Naive thymus-derived CD4-positive, alpha-beta T cell (primary cell): ENCODE data around the gene ADD3. TPM values are rescaled to one million over a fixed set of nuclear protein-coding genes. Genes with fewer than 3 reads are reported as not detected.
A peak's percentile ranks its signal among the peaks of the same experiment; 100 is the strongest.

Experiments
- ATAC-seq: fragments of 150-1000 bp; cut with Tn5 transposase; 2 replicates; pipeline ENCODE4 v1.10.0; 2021; ENCODE audit warnings: mild to moderate bottlenecking, moderate library complexity
- CTCF ChIA-PET: fragments of 350-600 bp; sonication (Branson Sonifier 250); formaldehyde crosslinking; loops from one replicate; lab custom pipeline; 2021; ENCODE audit warnings: antibody characterized with exemption; lab: Charles Lee
- POLR2A ChIA-PET: fragments of 350-600 bp; sonication (Branson Sonifier 250); formaldehyde crosslinking; loops from one replicate; lab custom pipeline; 2021; ENCODE audit warnings: antibody characterized with exemption, inconsistent platforms; lab: Charles Lee
- DNase-seq, 9 donors: peaks; one replicate each; pipeline versions ENCODE4 v3.0.0 to v3.0.0-alpha.2; 2020 to 2022; ENCODE audit warnings: mixed read lengths in 1 of 9
- H3K27ac ChIP-seq: one replicate; pipeline ENCODE4 v1.7.0; 2013; ENCODE audit warnings: mild to moderate bottlenecking, low read depth, low read length, moderate library complexity
- H3K27me3 ChIP-seq, 2 donors: one replicate each; pipeline ENCODE4 v1.7.0; 2013; ENCODE audit warnings: low read length in 2 of 2, mild to moderate bottlenecking in 2 of 2, moderate library complexity in 2 of 2; ENCODE audit not compliant: control insufficient read depth in 2 of 2, insufficient read depth in 2 of 2
- H3K36me3 ChIP-seq, 3 experiments: 1 replicate in 2 of 3; 2 replicates in 1 of 3; pipeline ENCODE4 v1.7.0; 2013; ENCODE audit warnings: low read length in 3 of 3, mild to moderate bottlenecking in 3 of 3, moderate library complexity in 1 of 3; ENCODE audit not compliant: insufficient read depth in 3 of 3, control insufficient read depth in 2 of 3
- H3K4me1 ChIP-seq, 2 donors: one replicate each; pipeline ENCODE4 v1.7.0; 2013; ENCODE audit warnings: low read length in 2 of 2, mild to moderate bottlenecking in 2 of 2, moderate library complexity in 1 of 2; ENCODE audit not compliant: control insufficient read depth in 2 of 2, insufficient read depth in 2 of 2
- H3K4me3 ChIP-seq: 2 replicates; pipeline ENCODE4 v1.7.0; 2013; ENCODE audit warnings: mild to moderate bottlenecking, low read length
- H3K9me3 ChIP-seq, 3 experiments: 1 replicate in 2 of 3; 2 replicates in 1 of 3; pipeline ENCODE4 v1.7.0; 2013; ENCODE audit warnings: low read length in 3 of 3; ENCODE audit not compliant: control insufficient read depth in 2 of 3
- H3K27ac Mint-ChIP-seq, 9 donors: one replicate each; pipeline ENCODE4 v1.8.0; 2020 to 2022; ENCODE audit warnings: mixed read lengths in 9 of 9, mild to moderate bottlenecking in 8 of 9, moderate library complexity in 5 of 9, inconsistent platforms in 2 of 9
- H3K27me3 Mint-ChIP-seq, 5 donors: one replicate each; pipeline ENCODE4 v1.8.0; 2021 to 2022; ENCODE audit warnings: mixed read lengths in 5 of 5, mild to moderate bottlenecking in 1 of 5
- H3K36me3 Mint-ChIP-seq, 5 donors: one replicate each; pipeline ENCODE4 v1.8.0; 2020 to 2022; ENCODE audit warnings: mixed read lengths in 5 of 5, mild to moderate bottlenecking in 3 of 5, inconsistent platforms in 1 of 5
- H3K4me1 Mint-ChIP-seq, 7 donors: one replicate each; pipeline ENCODE4 v1.8.0; 2020 to 2022; ENCODE audit warnings: mixed read lengths in 7 of 7, mild to moderate bottlenecking in 3 of 7, inconsistent platforms in 1 of 7
- H3K4me3 Mint-ChIP-seq, 10 donors: one replicate each; pipeline ENCODE4 v1.8.0; 2020 to 2022; ENCODE audit warnings: mild to moderate bottlenecking in 10 of 10, mixed read lengths in 10 of 10, moderate library complexity in 6 of 10, inconsistent platforms in 2 of 10
- H3K9me3 Mint-ChIP-seq, 11 donors: one replicate each; pipeline ENCODE4 v1.8.0; 2020 to 2022; ENCODE audit warnings: mixed read lengths in 11 of 11, mild to moderate bottlenecking in 4 of 11, inconsistent platforms in 1 of 11, moderate library complexity in 1 of 11
- intact Hi-C, 2 donors: fragments of 100-400 bp; cut with micrococcal nuclease; formaldehyde crosslinking; loops; one replicate each; pipeline ENCODE4 v1.15.1; 2023
- polyA plus RNA-seq, 2 donors: library from polyadenylated mRNA; unstranded; fragments of 300-500 nt; fragmentation: Illumina TruSeq; gene quantifications; one replicate each; pipeline ENCODE4 v1.2.3, GENCODE V29; 2021
- total RNA-seq, 6 experiments: library from RNA in 5 of 6; stranded (reverse) in 5 of 6; gene quantifications; 1 replicate in 5 of 6; 2 replicates in 1 of 6; pipeline ENCODE4 v1.2.3 and lab custom pipeline; 2021 to 2026

ADD3 gene
- total and polyA plus RNA-seq, 7 experiments from 2014 or later, result 281 to 535 (median 450) TPM

GRCh38 chr10:110065269-110065668, 57.5 kb downstream of the ADD3 start:
- no peak for ATAC-seq
- POLR2A ChIA-PET, result no interaction called here

GRCh38 chr10:110067960-110068770, 60.4 kb downstream of the ADD3 start:
- Mint-ChIP-seq H3K36me3 (peaks cover 0 to 13% (median 4%) of the 10 kb centered on the region in 5 donors), H3K4me3 (peak overlapping the region; percentile 39 to 91 (median 78)), H3K9me3 (no peaks in the 10 kb centered on the region), H3K4me1 (peaks cover 65 to 100% (median 95%) of the 10 kb centered on the region in 7 donors), H3K27ac (peak overlapping the region; percentile 83 to 96 (median 92)), H3K27me3 (no peaks in the 10 kb centered on the region)
- CTCF ChIA-PET, result interaction anchor here (1.6 to 1.7 kb wide), 2 partner anchors 9 to 10 kb away, joined by 5 to 9 read pairs; no protein-coding TSS in a partner anchor
- POLR2A ChIA-PET, result interaction anchor here (0.7 to 2.3 kb wide), 8 partner anchors 9 to 143 kb away, joined by 3 to 13 read pairs (median 6); partner anchors contain the start of gene ADD3
- no peaks in the 10 kb centered on the region for H3K9me3 ChIP-seq
- intact Hi-C loops, result loop anchor here (1.0 to 5.0 kb wide), 10 partner anchors 8 to 851 kb away; partner anchors contain the start of genes BBIP1 (in 1 of the 2), SHOC2 (in 1 of the 2) and XPNPEP1 (in 1 of the 2)
- H3K27ac ChIP-seq, result peak overlapping the region; percentile 57
- DNase-seq, result peak in 7 of 9 donors; percentile 40 to 69 (median 52)
- H3K27me3 ChIP-seq, result no peaks in the 10 kb centered on the region
- peak; percentile 92 for ATAC-seq
- H3K4me1 ChIP-seq, result peaks cover 76 to 84% of the 10 kb centered on the region in 2 donors
- H3K36me3 ChIP-seq, result no peaks in the 10 kb centered on the region
- H3K4me3 ChIP-seq, result peak overlapping the region; percentile 18

More at GRCh38 chr10:110065269-110065668, 57.5 kb downstream of the ADD3 start:
- Histone ChIP-seq H3K36me3 (no peaks in the 10 kb centered on the region), H3K27ac (no peak overlapping the region), H3K9me3 (no peaks in the 10 kb centered on the region), H3K27me3 (no peaks in the 10 kb centered on the region), H3K4me3 (no peak overlapping the region), H3K4me1 (peaks cover 61 to 79% of the 10 kb centered on the region in 2 donors)
- H3K27me3 Mint-ChIP-seq, result no peaks in the 10 kb centered on the region
- DNase-seq, result no peak
- CTCF ChIA-PET, result no interaction called here
- peak overlapping the region in 7 of 10 donors; percentile 11 to 86 (median 49) for H3K4me3 Mint-ChIP-seq
- intact Hi-C loops, result loop anchor here in 1 of 2 donors (5.0 kb wide), 2 partner anchors 143 to 162 kb away; partner anchors contain the start of gene XPNPEP1
- H3K36me3 Mint-ChIP-seq, result peaks cover 0 to 18% (median 4%) of the 10 kb centered on the region in 5 donors
- peak overlapping the region; percentile 53 to 96 (median 89) for H3K27ac Mint-ChIP-seq
- peaks cover 68 to 96% (median 93%) of the 10 kb centered on the region in 7 donors for H3K4me1 Mint-ChIP-seq
- no peaks in the 10 kb centered on the region for H3K9me3 Mint-ChIP-seq

GRCh38 chr10:110068780-110069179, 61.0 kb downstream of the ADD3 start:
- Histone ChIP-seq H3K27ac (peak overlapping the region; percentile 57), H3K36me3 (no peaks in the 10 kb centered on the region), H3K27me3 (no peaks in the 10 kb centered on the region), H3K9me3 (no peaks in the 10 kb centered on the region), H3K4me3 (no peak overlapping the region), H3K4me1 (peaks cover 73 to 88% of the 10 kb centered on the region in 2 donors)
- intact Hi-C loops, result loop anchor here (1.0 to 5.0 kb wide), 9 partner anchors 8 to 850 kb away; partner anchors contain the start of genes BBIP1 (in 1 of the 2), SHOC2 (in 1 of the 2) and XPNPEP1 (in 1 of the 2)
- H3K9me3 Mint-ChIP-seq, result no peaks in the 10 kb centered on the region
- H3K4me1 Mint-ChIP-seq, result peaks cover 69 to 100% (median 96%) of the 10 kb centered on the region in 7 donors
- H3K27me3 Mint-ChIP-seq, result no peaks in the 10 kb centered on the region
- H3K4me3 Mint-ChIP-seq, result peak overlapping the region in 9 of 10 donors; percentile 2 to 91 (median 77)
- H3K36me3 Mint-ChIP-seq, result peaks cover 0 to 17% (median 4%) of the 10 kb centered on the region in 5 donors
- POLR2A ChIA-PET, result interaction anchor here (0.6 to 2.3 kb wide), 5 partner anchors 8 to 172 kb away, joined by 4 to 13 read pairs (median 6); no protein-coding TSS in a partner anchor
- H3K27ac Mint-ChIP-seq, result peak overlapping the region; percentile 64 to 96 (median 92)
- DNase-seq (no peak), ATAC-seq (no peak)
- CTCF ChIA-PET, result interaction anchor here (0.6 to 1.7 kb wide), 4 partner anchors 9 to 61 kb away, joined by 3 to 6 read pairs (median 4); partner anchors contain the start of gene ADD3

GRCh38 chr10:110069502-110069982, 61.8 kb downstream of the ADD3 start:
- DNase-seq (peak in 5 of 9 donors; percentile 31 to 56 (median 34)), ATAC-seq (peak; percentile 60)
- Histone ChIP-seq H3K36me3 (no peaks in the 10 kb centered on the region), H3K27me3 (no peaks in the 10 kb centered on the region), H3K9me3 (no peaks in the 10 kb centered on the region), H3K27ac (peak overlapping the region; percentile 57), H3K4me1 (peaks cover 72 to 88% of the 10 kb centered on the region in 2 donors), H3K4me3 (peak overlapping the region; percentile 30)
- Mint-ChIP-seq H3K27ac (peak overlapping the region; percentile 64 to 96 (median 92)), H3K4me1 (peaks cover 72 to 100% (median 96%) of the 10 kb centered on the region in 7 donors), H3K9me3 (no peaks in the 10 kb centered on the region), H3K4me3 (peak overlapping the region; percentile 41 to 91 (median 74)), H3K36me3 (peaks cover 0 to 22% (median 9%) of the 10 kb centered on the region in 5 donors), H3K27me3 (no peaks in the 10 kb centered on the region)
- ChIA-PET CTCF (interaction anchor here (0.6 to 1.3 kb wide), 6 partner anchors 9 to 62 kb away, joined by 3 to 6 read pairs (median 3); partner anchors contain the start of gene ADD3), POLR2A (interaction anchor here (0.6 to 2.3 kb wide), 8 partner anchors 7 to 172 kb away, joined by 3 to 13 read pairs (median 5); no protein-coding TSS in a partner anchor)
- intact Hi-C loops, result loop anchor here (1.0 to 5.0 kb wide), 6 partner anchors 8 to 849 kb away; partner anchors contain the start of genes BBIP1 (in 1 of the 2), SHOC2 (in 1 of the 2) and XPNPEP1 (in 1 of the 2)

GRCh38 chr10:110073896-110074295, 66.1 kb downstream of the ADD3 start:
- CTCF ChIA-PET, result interaction anchor here (0.6 to 2.3 kb wide), 5 partner anchors 14 to 424 kb away, joined by 3 to 5 read pairs (median 3); no protein-coding TSS in a partner anchor
- peak overlapping the region; percentile 65 to 94 (median 89) for H3K27ac Mint-ChIP-seq
- H3K27me3 Mint-ChIP-seq, result no peaks in the 10 kb centered on the region
- no peaks in the 10 kb centered on the region for H3K36me3 ChIP-seq
- H3K27ac ChIP-seq, result peak overlapping the region; percentile 49
- no peak for DNase-seq
- no peaks in the 10 kb centered on the region for H3K27me3 ChIP-seq
- peak overlapping the region; percentile 21 to 78 (median 50) for H3K4me3 Mint-ChIP-seq
- ATAC-seq, result no peak
- POLR2A ChIA-PET, result interaction anchor here (0.7 to 2.2 kb wide), 5 partner anchors 9 to 69 kb away, joined by 3 to 9 read pairs (median 5); no protein-coding TSS in a partner anchor
- no peaks in the 10 kb centered on the region for H3K9me3 Mint-ChIP-seq
- peaks cover 65 to 97% (median 91%) of the 10 kb centered on the region in 7 donors for H3K4me1 Mint-ChIP-seq
- no peaks in the 10 kb centered on the region for H3K9me3 ChIP-seq
- intact Hi-C loops, result loop anchor here in 1 of 2 donors (10.0 kb wide), 1 partner anchor 791 kb away; no protein-coding TSS in a partner anchor
- H3K4me3 ChIP-seq, result no peak overlapping the region
- peaks cover 0 to 26% (median 9%) of the 10 kb centered on the region in 5 donors for H3K36me3 Mint-ChIP-seq
- peaks cover 79 to 86% of the 10 kb centered on the region in 2 donors for H3K4me1 ChIP-seq
